Dermis blood vessel endothelial cell (primary cell): ENCODE results near the gene EIF4A3. TPM values are rescaled to one million over a fixed set of nuclear protein-coding genes. Genes with fewer than 3 reads are reported as not detected.
A peak's percentile ranks its signal among the peaks of the same experiment; 100 is the strongest.

Experiments
- DNase-seq: peaks from one replicate; pipeline ENCODE4 v3.0.0; 2010
- total RNA-seq: library from RNA; depleted of rRNA; stranded (reverse); fragments of >200 nt; gene quantifications from 2 replicates; pipeline ENCODE4 v1.2.3, GENCODE V29; 2014

EIF4A3 gene
- total RNA-seq, result 99.6 and 235 TPM in 2 replicates

GRCh38 chr17:80147035-80147822 is at the start of gene EIF4A3:
EIF4A3 (minus strand) TSS chr17:80147128; CDS start chr17:80146961, 167 bp downstream.
- peak; percentile 100 for DNase-seq

- no peak for DNase-seq
Observed at GRCh38 chr17:80196652-80197051, 49.7 kb upstream of the EIF4A3 start.

- DNase-seq, result peak; percentile 41
Observed at GRCh38 chr17:80195671-80196529, 49.0 kb upstream of the EIF4A3 start.

- DNase-seq, result no peak
Observed at GRCh38 chr17:80195141-80195540, 48.2 kb upstream of the EIF4A3 start.

- peak; percentile 44 for DNase-seq
Observed at GRCh38 chr17:80191865-80192661, 45.1 kb upstream of the EIF4A3 start.

- no peak for DNase-seq
Observed at GRCh38 chr17:80191192-80191591, 44.3 kb upstream of the EIF4A3 start.

GRCh38 chr17:80190716-80191115 is 43.8 kb upstream of the EIF4A3 start:
- DNase-seq, result no peak

GRCh38 chr17:80189611-80190010 is 42.7 kb upstream of the EIF4A3 start:
- no peak for DNase-seq

GRCh38 chr17:80187515-80187941 is 40.6 kb upstream of the EIF4A3 start:
- DNase-seq, result no peak

GRCh38 chr17:80187090-80187489 is 40.2 kb upstream of the EIF4A3 start:
- no peak for DNase-seq

- no peak for DNase-seq
Observed at GRCh38 chr17:80185968-80186367, 39.0 kb upstream of the EIF4A3 start.

- no peak for DNase-seq
Observed at GRCh38 chr17:80184423-80184714, 37.4 kb upstream of the EIF4A3 start.

- DNase-seq, result no peak
Observed at GRCh38 chr17:80183581-80184422, 36.9 kb upstream of the EIF4A3 start.

GRCh38 chr17:80182845-80183223 is 35.9 kb upstream of the EIF4A3 start:
- DNase-seq, result no peak

GRCh38 chr17:80182118-80182844 is 35.4 kb upstream of the EIF4A3 start:
- DNase-seq, result no peak

GRCh38 chr17:80181431-80181830 is 34.5 kb upstream of the EIF4A3 start:
- no peak for DNase-seq

- no peak for DNase-seq
Observed at GRCh38 chr17:80180192-80180591, 33.3 kb upstream of the EIF4A3 start.

GRCh38 chr17:80177986-80178595 is 31.2 kb upstream of the EIF4A3 start:
- peak; percentile 72 for DNase-seq

GRCh38 chr17:80176757-80177156 is 29.8 kb upstream of the EIF4A3 start:
- DNase-seq, result no peak

GRCh38 chr17:80173916-80174315 is 27.0 kb upstream of the EIF4A3 start:
- no peak for DNase-seq

- DNase-seq, result no peak
Observed at GRCh38 chr17:80173126-80173525, 26.2 kb upstream of the EIF4A3 start.
